HL-60 (cell line): ENCODE data around the gene ZNF862.

Experiments used
- CTCF ChIP-seq: IDR thresholded peaks from one replicate; pipeline ENCODE4 v1.5.1; 2011; ENCODE audit warnings: low read length, control low read depth, inconsistent platforms; ENCODE audit not compliant: insufficient read depth
- POLR2AphosphoS5 ChIP-seq: IDR thresholded peaks from 2 replicates; pipeline ENCODE4 v1.6.1; 2012; ENCODE audit warnings: low read depth
- SPI1 ChIP-seq: IDR thresholded peaks from 2 replicates; pipeline ENCODE4 v1.6.1; 2012; ENCODE audit warnings: low read depth, mild to moderate bottlenecking, borderline replicate concordance

- TF ChIP-seq CTCF (no peak), POLR2AphosphoS5 (no peak), SPI1 (no peak)
These were observed 35.2 kb upstream of the ZNF862 start for GRCh38 chr7:149802966-149803365.
